ENCODE data around the gene ZDHHC24. TPM values are rescaled to one million over a fixed set of nuclear protein-coding genes. Genes with fewer than 3 reads are reported as not detected.

The ZDHHC24 gene
- total RNA-seq, 2 experiments from 2014 or later = 11.9 to 35.1 TPM

DNA sequence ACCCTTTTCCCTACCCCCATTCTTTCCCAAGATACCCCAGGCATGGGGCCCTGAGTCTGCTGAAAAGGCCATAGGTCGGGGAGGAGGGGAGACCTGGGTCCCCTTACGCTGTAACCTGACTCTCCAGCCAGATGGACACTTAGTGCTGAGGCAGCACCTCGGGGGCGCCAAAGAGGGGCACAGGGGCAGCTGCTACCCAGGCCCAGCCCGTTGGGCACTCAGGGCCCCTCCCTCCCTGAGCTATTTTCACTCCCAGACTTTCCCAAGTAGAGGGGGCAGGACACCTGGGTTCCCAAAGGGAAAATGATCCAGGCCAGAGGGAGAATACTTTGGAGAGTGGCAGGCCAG, 1.8 kb upstream of the ZDHHC24 start:
- Histone ChIP-seq H3K79me2 (ENCODE audit: insufficient read depth, low read depth, low read length) (peaks cover 9% of the 10 kb centered on the region; the same call in 1 of the 2 replicates), H3K4me3 (ENCODE audit: low read depth, low read length, poor library complexity, severe bottlenecking) (no peak overlapping the region), H3K9me2 (ENCODE audit: insufficient read depth, low read length) (no peaks in the 10 kb centered on the region), H3K9me3 (ENCODE audit: low read length) (no peaks in the 10 kb centered on the region), H3K4me2 (ENCODE audit: low read length) (no peak overlapping the region), H4K20me1 (ENCODE audit: insufficient read depth, low read length) (no peaks in the 10 kb centered on the region), H3K36me3 (ENCODE audit: insufficient read depth, low read length) (peaks cover under 1% of the 10 kb centered on the region; the same call in 1 of the 2 replicates), H2AFZ (ENCODE audit: low read length) (no peak overlapping the region), H3K4me1 (ENCODE audit: insufficient read depth, low read length, poor library complexity, severe bottlenecking) (peaks cover 33% of the 10 kb centered on the region), H3K27ac (ENCODE audit: low read depth, low read length, poor library complexity, severe bottlenecking) (no peak overlapping the region)
- intact Hi-C loops (cut with micrococcal nuclease; ENCODE audit: unreplicated experiment) = no loop called here
- TF ChIP-seq, protein P1, sequence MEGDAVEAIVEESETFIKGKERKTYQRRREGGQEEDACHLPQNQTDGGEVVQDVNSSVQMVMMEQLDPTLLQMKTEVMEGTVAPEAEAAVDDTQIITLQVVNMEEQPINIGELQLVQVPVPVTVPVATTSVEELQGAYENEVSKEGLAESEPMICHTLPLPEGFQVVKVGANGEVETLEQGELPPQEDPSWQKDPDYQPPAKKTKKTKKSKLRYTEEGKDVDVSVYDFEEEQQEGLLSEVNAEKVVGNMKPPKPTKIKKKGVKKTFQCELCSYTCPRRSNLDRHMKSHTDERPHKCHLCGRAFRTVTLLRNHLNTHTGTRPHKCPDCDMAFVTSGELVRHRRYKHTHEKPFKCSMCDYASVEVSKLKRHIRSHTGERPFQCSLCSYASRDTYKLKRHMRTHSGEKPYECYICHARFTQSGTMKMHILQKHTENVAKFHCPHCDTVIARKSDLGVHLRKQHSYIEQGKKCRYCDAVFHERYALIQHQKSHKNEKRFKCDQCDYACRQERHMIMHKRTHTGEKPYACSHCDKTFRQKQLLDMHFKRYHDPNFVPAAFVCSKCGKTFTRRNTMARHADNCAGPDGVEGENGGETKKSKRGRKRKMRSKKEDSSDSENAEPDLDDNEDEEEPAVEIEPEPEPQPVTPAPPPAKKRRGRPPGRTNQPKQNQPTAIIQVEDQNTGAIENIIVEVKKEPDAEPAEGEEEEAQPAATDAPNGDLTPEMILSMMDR (conservative IDR thresholded peaks at IDR 0.05; ENCODE audit: low read length) = no peak
- no peak for TF ChIP-seq EZH2phosphoT487 (IDR thresholded peaks at IDR 0.05; ENCODE audit: borderline replicate concordance, low read depth, low read length)
- ChIA-PET CTCF (ENCODE audit: unreplicated experiment) (no interaction called here), POLR2A (no interaction called here)
- BruUV-seq (replicated peaks) = no TSS peak
- DNase-seq (ENCODE audit: low spot score) = no peak

DNA sequence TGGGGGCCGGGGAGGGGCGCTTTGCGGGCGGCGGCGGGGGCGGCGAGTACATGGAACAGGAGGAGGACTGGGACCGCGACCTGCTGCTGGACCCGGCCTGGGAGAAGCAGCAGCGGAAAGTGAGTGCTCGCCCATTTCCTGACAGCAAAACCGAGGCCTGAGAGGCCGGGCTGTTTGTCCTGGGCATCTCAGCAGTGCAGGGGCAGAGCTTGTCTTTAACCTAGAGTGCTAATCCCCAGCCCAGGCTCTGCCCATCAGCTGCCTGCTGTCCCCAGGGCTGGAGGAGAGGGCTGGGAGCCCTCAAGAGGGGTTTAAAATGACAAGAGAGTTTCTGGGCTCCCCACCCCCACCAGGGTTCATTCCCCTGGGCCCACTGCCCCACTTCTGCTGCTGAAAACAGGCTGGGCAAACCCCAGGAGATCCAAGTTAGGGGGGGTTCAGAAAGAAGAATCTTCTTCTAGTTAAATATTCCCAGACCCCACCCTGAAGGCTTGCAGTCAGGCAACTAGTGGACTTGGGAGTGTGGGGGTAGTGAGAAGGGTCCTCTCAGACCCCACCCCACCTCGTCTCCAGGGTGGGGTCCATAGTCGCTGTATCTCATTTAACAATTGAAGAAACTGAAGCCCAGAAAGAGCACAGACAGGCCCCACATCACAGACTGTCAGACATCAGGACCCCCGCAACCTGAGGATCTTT, 1.3 kb upstream of the ZDHHC24 start:
- Histone ChIP-seq H3K79me2 (ENCODE audit: insufficient read depth, low read depth, low read length) (peaks cover 9% of the 10 kb centered on the region; the same call in 1 of the 2 replicates), H3K36me3 (ENCODE audit: insufficient read depth, low read length) (peaks cover 6% of the 10 kb centered on the region; the same call in 1 of the 2 replicates), H3K4me1 (ENCODE audit: insufficient read depth, low read length, poor library complexity, severe bottlenecking) (peaks cover 33% of the 10 kb centered on the region), H3K4me3 (ENCODE audit: low read depth, low read length, poor library complexity, severe bottlenecking) (peak overlapping the region; percentile 89), H3K27ac (ENCODE audit: low read depth, low read length, poor library complexity, severe bottlenecking) (no peak overlapping the region), H3K9me2 (ENCODE audit: insufficient read depth, low read length) (no peaks in the 10 kb centered on the region), H4K20me1 (ENCODE audit: insufficient read depth, low read length) (no peaks in the 10 kb centered on the region), H3K9me3 (ENCODE audit: low read length) (no peaks in the 10 kb centered on the region), H2AFZ (ENCODE audit: low read length) (peak overlapping the region; percentile 88; the same call in 1 of the 2 replicates), H3K4me2 (ENCODE audit: low read length) (peak overlapping the region; percentile 86)
- TF ChIP-seq, protein P1 (conservative IDR thresholded peaks at IDR 0.05; ENCODE audit: low read length) = no peak
- no peak for TF ChIP-seq EZH2phosphoT487 (IDR thresholded peaks at IDR 0.05; ENCODE audit: borderline replicate concordance, low read depth, low read length)
- intact Hi-C loops (cut with micrococcal nuclease; ENCODE audit: unreplicated experiment) = loop anchor here (1.0 kb wide), 1 partner anchor 67 kb away; the partner anchor contains the start of gene DPP3
- ChIA-PET CTCF (ENCODE audit: unreplicated experiment) (no interaction called here), POLR2A (interaction anchor here (0.6 to 2.8 kb wide), 3 partner anchors 61 to 581 kb away, joined by 3 to 11 read pairs (median 3); partner anchors contain the start of gene RBM4B)
- no peak for DNase-seq (ENCODE audit: low spot score)
- BruUV-seq (replicated peaks) = no TSS peak

Measured in OCI-LY7 (cell line).